Body of pancreas (tissue), 4 donors: ENCODE data around the gene CD74. TPM values are rescaled to one million over a fixed set of nuclear protein-coding genes. Genes with fewer than 3 reads are reported as not detected.

Source experiments
- ATAC-seq: fragments of 150-250 bp; one replicate; pipeline ENCODE4 v1.9.1; 2016
- DNase-seq, 4 donors: peaks; one replicate each; pipeline ENCODE4 v3.0.0-alpha.2; 2019
- H3K27ac ChIP-seq, 4 donors: fragments of 200-600 bp; sonication (generic); 1 replicate in 3 of 4; 2 replicates in 1 of 4; pipeline versions ENCODE4 v1.5.1 to v1.6.1; 2016 to 2019; ENCODE audit warnings: mild to moderate bottlenecking in 1 of 4, mixed read lengths in 1 of 4, moderate library complexity in 1 of 4
- H3K27me3 ChIP-seq, 2 donors: fragments of 200-600 bp; sonication (generic); one replicate each; pipeline ENCODE4 v1.6.0; 2016; ENCODE audit warnings: mild to moderate bottlenecking in 1 of 2
- H3K36me3 ChIP-seq, 2 donors: fragments of 200-600 bp; sonication (generic); replicated peaks in 1 of 2; 2 replicates each; pipeline ENCODE4 v1.5.1; 2016; ENCODE audit warnings: low read depth in 2 of 2; ENCODE audit not compliant: insufficient read depth in 1 of 2
- H3K4me1 ChIP-seq: fragments of 200-600 bp; sonication (generic); one replicate; pipeline ENCODE4 v1.6.0; 2016
- H3K4me3 ChIP-seq, 2 donors: fragments of 200-600 bp; sonication (generic); 1 replicate in 1 of 2; 2 replicates in 1 of 2; pipeline ENCODE4 v1.5.1; 2016 to 2019
- H3K9me3 ChIP-seq, 3 donors: fragments of 200-600 bp; sonication (generic); 1 replicate in 2 of 3; 2 replicates in 1 of 3; pipeline ENCODE4 v1.5.1; 2016
- CTCF ChIP-seq, 7 experiments: fragments of 450-650 bp in 4 of 7; fragments of 200-600 bp in 3 of 7; sonication (generic) in 3 of 7; IDR thresholded peaks; one replicate each; pipeline ENCODE4 v1.5.1; 2016 to 2019; ENCODE audit warnings: antibody characterized with exemption in 7 of 7
- POLR2A ChIP-seq, 3 donors: fragments of 450-650 bp; IDR thresholded peaks; one replicate each; pipeline ENCODE4 v1.6.1; 2016; ENCODE audit warnings: antibody characterized with exemption in 3 of 3, mild to moderate bottlenecking in 2 of 3
- WGBS, 2 donors: methylation state at CpG; one replicate each; pipeline ENCODE4 v1.1.5; 2017; 5-methylcytosine and 5-hydroxymethylcytosine counted together
- intact Hi-C: fragments of 100-400 bp; cut with DNase I; formaldehyde crosslinking; loops from one replicate; pipeline ENCODE4 v1.15.1; 2023
- total RNA-seq, 2 donors: library from RNA; depleted of rRNA; stranded (reverse); fragments of >200 nt; gene quantifications; one replicate each; pipeline ENCODE4 v1.1.0, GENCODE V29; 2016

CD74 gene
- total RNA-seq, 2 donors from 2014 or later = 130 to 405 TPM

- Histone ChIP-seq H3K36me3 (peaks cover 0 to 33% of the 10 kb centered on the region in 2 donors), H3K4me3 (no peak overlapping the region), H3K27ac (no peak overlapping the region), H3K27me3 (no peaks in the 10 kb centered on the region), H3K9me3 (no peaks in the 10 kb centered on the region), H3K4me1 (no peaks in the 10 kb centered on the region)
- TF ChIP-seq CTCF (IDR thresholded peaks at IDR 0.05) (peak in 1 of 7 experiments; percentile 6), POLR2A (IDR thresholded peaks at IDR 0.05) (no peak)
- DNase-seq = no peak
- no peak for ATAC-seq
- 94 to 97% methylated on average over 13 of the region's 13 CpGs for WGBS, 2 donors
- intact Hi-C loops = no loop called here
Observed at GRCh38 chr5:150397782-150398721, 14.7 kb downstream of the CD74 start.

- ATAC-seq (no peak), DNase-seq (no peak)
- Histone ChIP-seq H3K9me3 (no peaks in the 10 kb centered on the region), H3K27me3 (no peaks in the 10 kb centered on the region), H3K36me3 (peaks cover 0 to 36% of the 10 kb centered on the region in 2 donors), H3K4me1 (no peaks in the 10 kb centered on the region), H3K27ac (no peak overlapping the region), H3K4me3 (no peak overlapping the region)
- TF ChIP-seq POLR2A (IDR thresholded peaks at IDR 0.05) (no peak), CTCF (IDR thresholded peaks at IDR 0.05) (no peak)
- intact Hi-C loops = no loop called here
- 93 to 94% methylated on average over 14 of the region's 14 CpGs for WGBS, 2 donors
Observed at GRCh38 chr5:150397146-150397781, 15.4 kb downstream of the CD74 start.

- ATAC-seq (no peak), DNase-seq (no peak)
- TF ChIP-seq CTCF (IDR thresholded peaks at IDR 0.05) (no peak), POLR2A (IDR thresholded peaks at IDR 0.05) (no peak)
- H3K27ac ChIP-seq = no peak overlapping the region
- H3K4me3 ChIP-seq = no peak overlapping the region
- no peaks in the 10 kb centered on the region for H3K9me3 ChIP-seq
- H3K36me3 ChIP-seq = peaks cover 0 to 36% of the 10 kb centered on the region in 2 donors
- H3K4me1 ChIP-seq = no peaks in the 10 kb centered on the region
- WGBS, 2 donors = 93 to 94% methylated on average over 5 to 7 of the region's 7 CpGs
- no peaks in the 10 kb centered on the region for H3K27me3 ChIP-seq
- intact Hi-C loops = no loop called here
Observed at GRCh38 chr5:150396267-150396666, 16.4 kb downstream of the CD74 start.

GRCh38 chr5:150395688-150395975 lies 17.1 kb downstream of the CD74 start:
- 83 to 100% methylated on average over 2 of the region's 2 CpGs for WGBS, 2 donors
- H3K27me3 ChIP-seq = no peaks in the 10 kb centered on the region
- H3K9me3 ChIP-seq = no peaks in the 10 kb centered on the region
- DNase-seq (no peak), ATAC-seq (no peak)
- intact Hi-C loops = no loop called here
- H3K36me3 ChIP-seq = peaks cover 0 to 36% of the 10 kb centered on the region in 2 donors
- H3K4me3 ChIP-seq = no peak overlapping the region
- TF ChIP-seq CTCF (IDR thresholded peaks at IDR 0.05) (no peak), POLR2A (IDR thresholded peaks at IDR 0.05) (no peak)
- no peaks in the 10 kb centered on the region for H3K4me1 ChIP-seq
- no peak overlapping the region for H3K27ac ChIP-seq
